ENCODE results near the gene PRKG1.

The PRKG1 gene

GRCh38 chr10:51910596-51910995 lies 836.3 kb downstream of the PRKG1 start:
- no peak for DNase-seq

GRCh38 chr10:51911723-51912122 lies 837.4 kb downstream of the PRKG1 start:
- DNase-seq: no peak

GRCh38 chr10:51915031-51915542 lies 840.8 kb downstream of the PRKG1 start:
- DNase-seq: no peak

- DNase-seq: no peak
Observed at GRCh38 chr10:51918440-51918839, 844.2 kb downstream of the PRKG1 start.

- DNase-seq: no peak
Observed at GRCh38 chr10:51918884-51919325, 844.6 kb downstream of the PRKG1 start.

GRCh38 chr10:51920672-51921071 lies 846.4 kb downstream of the PRKG1 start:
- DNase-seq: no peak

GRCh38 chr10:51924359-51924758 lies 850.1 kb downstream of the PRKG1 start:
- no peak for DNase-seq

GRCh38 chr10:51926337-51926736 lies 852.0 kb downstream of the PRKG1 start:
- DNase-seq: no peak

- DNase-seq: no peak
Observed at GRCh38 chr10:51928162-51928561, 853.9 kb downstream of the PRKG1 start.

GRCh38 chr10:51932530-51932929 lies 858.2 kb downstream of the PRKG1 start:
- DNase-seq: no peak

GRCh38 chr10:51934373-51934772 lies 860.1 kb downstream of the PRKG1 start:
- no peak for DNase-seq

GRCh38 chr10:51935341-51935740 lies 861.1 kb downstream of the PRKG1 start:
- DNase-seq: no peak

GRCh38 chr10:51937308-51938140 lies 863.2 kb downstream of the PRKG1 start:
- no peak for DNase-seq

GRCh38 chr10:51950371-51950995 lies 876.2 kb downstream of the PRKG1 start:
- DNase-seq: no peak

GRCh38 chr10:51950996-51951555 lies 876.8 kb downstream of the PRKG1 start:
- DNase-seq: no peak

GRCh38 chr10:51951601-51952000 lies 877.3 kb downstream of the PRKG1 start:
- DNase-seq: no peak

GRCh38 chr10:51952056-51952455 lies 877.8 kb downstream of the PRKG1 start:
- DNase-seq: no peak

GRCh38 chr10:51955696-51956095 lies 881.4 kb downstream of the PRKG1 start:
- DNase-seq: no peak

- DNase-seq: no peak
Observed at GRCh38 chr10:51956822-51957221, 882.5 kb downstream of the PRKG1 start.

GRCh38 chr10:51960494-51960895 lies 886.2 kb downstream of the PRKG1 start:
- no peak for DNase-seq

GRCh38 chr10:51961401-51961800 lies 887.1 kb downstream of the PRKG1 start:
- no peak for DNase-seq

GRCh38 chr10:51964630-51965029 lies 890.3 kb downstream of the PRKG1 start:
- DNase-seq: no peak

- no peak for DNase-seq
Observed at GRCh38 chr10:51965451-51965850, 891.2 kb downstream of the PRKG1 start.
